ENCODE measurements around the gene PIN4. TPM values are rescaled to one million over a fixed set of nuclear protein-coding genes. Genes with fewer than 3 reads are reported as not detected.
"Not testable (repeated sequence)": the region's sequence is repeated elsewhere in the genome, so short reads cannot be mapped to it uniquely, and the experiment has no call there.

PIN4 gene
- total RNA-seq, 2 experiments from 2014 or later = 12.3 to 14.6 TPM

- POLR2A ChIA-PET = interaction anchor here (0.6 kb wide), 1 partner anchor 32 kb away, joined by 3 read pairs; no protein-coding TSS in a partner anchor
These were observed 35.4 kb downstream of the PIN4 start for GRCh38 chrX:72216973-72217372.

GRCh38 chrX:72220375-72220774, 38.8 kb downstream of the PIN4 start:
- CTCF ChIA-PET (ENCODE audit: unreplicated experiment); H3K4me3 ChIP-seq (ENCODE audit: low read depth, low read length, poor library complexity, severe bottlenecking); H3K9me3 ChIP-seq (ENCODE audit: low read length); H3K9me2 ChIP-seq (ENCODE audit: insufficient read depth, low read length); intact Hi-C loops (cut with micrococcal nuclease; ENCODE audit: unreplicated experiment); DNase-seq (ENCODE audit: low spot score); H3K27ac ChIP-seq (ENCODE audit: low read depth, low read length, poor library complexity, severe bottlenecking); H2AFZ ChIP-seq (ENCODE audit: low read length); POLR2A ChIA-PET; BruUV-seq (replicated peaks); H3K4me2 ChIP-seq (ENCODE audit: low read length); H4K20me1 ChIP-seq (ENCODE audit: insufficient read depth, low read length); H3K4me1 ChIP-seq (ENCODE audit: insufficient read depth, low read length, poor library complexity, severe bottlenecking): not testable (repeated sequence)
- H3K36me3 ChIP-seq (ENCODE audit: insufficient read depth, low read length) = peaks cover 36% of the 10 kb centered on the region
- H3K79me2 ChIP-seq (ENCODE audit: insufficient read depth, low read depth, low read length) = peaks cover 15% of the 10 kb centered on the region; the same call in 1 of the 2 replicates

More at GRCh38 chrX:72216973-72217372, 35.4 kb downstream of the PIN4 start:
- no peaks in the 10 kb centered on the region for H4K20me1 ChIP-seq (ENCODE audit: insufficient read depth, low read length)
- no peak overlapping the region for H3K4me3 ChIP-seq (ENCODE audit: low read depth, low read length, poor library complexity, severe bottlenecking)
- no peak overlapping the region for H2AFZ ChIP-seq (ENCODE audit: low read length)
- H3K9me3 ChIP-seq (ENCODE audit: low read length) = no peaks in the 10 kb centered on the region
- peaks cover 17% of the 10 kb centered on the region for H3K36me3 ChIP-seq (ENCODE audit: insufficient read depth, low read length)
- H3K79me2 ChIP-seq (ENCODE audit: insufficient read depth, low read depth, low read length) = peaks cover 8% of the 10 kb centered on the region; the same call in 1 of the 2 replicates
- H3K9me2 ChIP-seq (ENCODE audit: insufficient read depth, low read length) = no peaks in the 10 kb centered on the region
- no peaks in the 10 kb centered on the region for H3K4me1 ChIP-seq (ENCODE audit: insufficient read depth, low read length, poor library complexity, severe bottlenecking)
- TF ChIP-seq CTCF (conservative IDR thresholded peaks at IDR 0.05; ENCODE audit: low read length) (no peak), EZH2phosphoT487 (IDR thresholded peaks at IDR 0.05; ENCODE audit: borderline replicate concordance, low read depth, low read length) (no peak)
- BruUV-seq (replicated peaks) = no TSS peak
- no peak for DNase-seq (ENCODE audit: low spot score)
- CTCF ChIA-PET (ENCODE audit: unreplicated experiment) = no interaction called here
- intact Hi-C loops (cut with micrococcal nuclease; ENCODE audit: unreplicated experiment) = no loop called here
- no peak overlapping the region for H3K4me2 ChIP-seq (ENCODE audit: low read length)
- H3K27ac ChIP-seq (ENCODE audit: low read depth, low read length, poor library complexity, severe bottlenecking) = no peak overlapping the region

GRCh38 chrX:72230290-72230689, 48.7 kb downstream of the PIN4 start:
- no peak overlapping the region for H3K4me3 ChIP-seq (ENCODE audit: low read depth, low read length, poor library complexity, severe bottlenecking)
- no peaks in the 10 kb centered on the region for H3K9me3 ChIP-seq (ENCODE audit: low read length)
- no peak overlapping the region for H3K4me2 ChIP-seq (ENCODE audit: low read length)
- BruUV-seq (replicated peaks) = no TSS peak
- CTCF ChIA-PET (ENCODE audit: unreplicated experiment) = no interaction called here
- intact Hi-C loops (cut with micrococcal nuclease; ENCODE audit: unreplicated experiment) = no loop called here
- POLR2A ChIA-PET = no interaction called here
- H4K20me1 ChIP-seq (ENCODE audit: insufficient read depth, low read length) = no peaks in the 10 kb centered on the region
- peaks cover 16% of the 10 kb centered on the region; the same call in 1 of the 2 replicates for H3K79me2 ChIP-seq (ENCODE audit: insufficient read depth, low read depth, low read length)
- no peak for DNase-seq (ENCODE audit: low spot score)
- H2AFZ ChIP-seq (ENCODE audit: low read length) = no peak overlapping the region
- TF ChIP-seq CTCF (conservative IDR thresholded peaks at IDR 0.05; ENCODE audit: low read length) = no peak
- no peak for TF ChIP-seq EZH2phosphoT487 (IDR thresholded peaks at IDR 0.05; ENCODE audit: borderline replicate concordance, low read depth, low read length)
- peaks cover 73% of the 10 kb centered on the region for H3K36me3 ChIP-seq (ENCODE audit: insufficient read depth, low read length)
- no peaks in the 10 kb centered on the region for H3K9me2 ChIP-seq (ENCODE audit: insufficient read depth, low read length)
- no peaks in the 10 kb centered on the region for H3K4me1 ChIP-seq (ENCODE audit: insufficient read depth, low read length, poor library complexity, severe bottlenecking)
- no peak overlapping the region for H3K27ac ChIP-seq (ENCODE audit: low read depth, low read length, poor library complexity, severe bottlenecking)
